DND-41 (cell line): Measurements from ENCODE around the gene ZNG1C.
"Not testable (repeated sequence)": the region's sequence is repeated elsewhere in the genome, so short reads cannot be mapped to it uniquely, and the experiment has no call there.

Source experiments
- ATAC-seq: fragments of 200-7000 bp; cut with Tn5 transposase; 3 replicates; pipeline ENCODE4 v1.9.1; 2021; ENCODE audit warnings: low read depth; ENCODE audit not compliant: insufficient read depth
- DNase-seq: peaks from one replicate; pipeline ENCODE4 v3.0.0-alpha.2; 2020
- H2AFZ ChIP-seq: 2 replicates; pipeline ENCODE4 v1.6.0; 2012; ENCODE audit warnings: low read depth, low read length
- H3K27ac ChIP-seq: 2 replicates; pipeline ENCODE4 v1.5.1; 2012; ENCODE audit warnings: low read length, inconsistent platforms
- H3K27me3 ChIP-seq: fragments of 200-600 bp; sonication (generic); 2 replicates; pipeline ENCODE4 v1.6.0; 2012; ENCODE audit warnings: low read length, mild to moderate bottlenecking, inconsistent platforms; ENCODE audit not compliant: insufficient read depth, poor library complexity
- H3K36me3 ChIP-seq: 2 replicates; pipeline ENCODE4 v1.5.1; 2012; ENCODE audit warnings: low read length, inconsistent platforms; ENCODE audit not compliant: insufficient read depth
- H3K4me1 ChIP-seq: 2 replicates; pipeline ENCODE4 v1.5.1; 2012; ENCODE audit warnings: mild to moderate bottlenecking, low read length; ENCODE audit not compliant: insufficient read depth
- H3K4me2 ChIP-seq: 2 replicates; pipeline ENCODE4 v1.6.0; 2012; ENCODE audit warnings: mild to moderate bottlenecking, moderate library complexity, low read length, inconsistent platforms; ENCODE audit not compliant: insufficient read depth
- H3K4me3 ChIP-seq, 2 experiments: fragments of 200-600 bp in 1 of 2; shearing (Covaris generic) in 1 of 2; 2 replicates each; pipeline ENCODE4 v1.5.1; 2012 to 2016; ENCODE audit warnings: inconsistent platforms in 2 of 2, low read length in 2 of 2, mild to moderate bottlenecking in 2 of 2, low read depth in 1 of 2, moderate library complexity in 1 of 2
- H3K79me2 ChIP-seq: 2 replicates; pipeline ENCODE4 v1.6.0; 2012; ENCODE audit warnings: low read length, inconsistent platforms; ENCODE audit not compliant: insufficient read depth
- H3K9ac ChIP-seq: 2 replicates; pipeline ENCODE4 v1.6.0; 2012; ENCODE audit warnings: low read depth, mild to moderate bottlenecking, inconsistent platforms, low read length, moderate library complexity
- H3K9me3 ChIP-seq: 2 replicates; pipeline ENCODE4 v1.5.1; 2012; ENCODE audit warnings: low read length, moderate library complexity, mild to moderate bottlenecking, inconsistent platforms; ENCODE audit not compliant: insufficient read depth, severe bottlenecking
- H4K20me1 ChIP-seq: 2 replicates; pipeline ENCODE4 v1.6.0; 2012; ENCODE audit warnings: low read length; ENCODE audit not compliant: insufficient read depth

The ZNG1C gene

GRCh38 chr9:68306391-68306964, 64.7 kb downstream of the ZNG1C start:
- H3K27me3 ChIP-seq, H3K4me2 ChIP-seq, H2AFZ ChIP-seq, H3K9ac ChIP-seq, H3K4me1 ChIP-seq, H3K27ac ChIP-seq, H4K20me1 ChIP-seq, H3K9me3 ChIP-seq, H3K79me2 ChIP-seq, DNase-seq, ATAC-seq, H3K4me3 ChIP-seq, H3K36me3 ChIP-seq: not testable (repeated sequence)

- H3K79me2 ChIP-seq, DNase-seq, H3K27ac ChIP-seq, H3K4me2 ChIP-seq, H3K9ac ChIP-seq, H4K20me1 ChIP-seq, H3K36me3 ChIP-seq, H3K27me3 ChIP-seq, H2AFZ ChIP-seq, H3K4me3 ChIP-seq, H3K4me1 ChIP-seq, H3K9me3 ChIP-seq, ATAC-seq: not testable (repeated sequence)
Observed at GRCh38 chr9:68307127-68307526, 65.3 kb downstream of the ZNG1C start.

- ATAC-seq, H2AFZ ChIP-seq, H4K20me1 ChIP-seq, H3K9ac ChIP-seq, H3K9me3 ChIP-seq, H3K4me3 ChIP-seq, H3K36me3 ChIP-seq, H3K27ac ChIP-seq, H3K4me2 ChIP-seq, DNase-seq, H3K79me2 ChIP-seq, H3K27me3 ChIP-seq, H3K4me1 ChIP-seq: not testable (repeated sequence)
Observed at GRCh38 chr9:68307654-68308053, 65.9 kb downstream of the ZNG1C start.

- not testable (repeated sequence) for H3K27me3 ChIP-seq, H3K9me3 ChIP-seq, H3K36me3 ChIP-seq, H3K4me2 ChIP-seq, H3K27ac ChIP-seq, DNase-seq, H3K9ac ChIP-seq, H4K20me1 ChIP-seq, H3K4me3 ChIP-seq, H3K4me1 ChIP-seq, H2AFZ ChIP-seq, ATAC-seq, H3K79me2 ChIP-seq
Observed at GRCh38 chr9:68311208-68311607, 69.4 kb downstream of the ZNG1C start.

- not testable (repeated sequence) for ATAC-seq, H3K4me2 ChIP-seq, H3K4me3 ChIP-seq, H3K9ac ChIP-seq, H3K4me1 ChIP-seq, H4K20me1 ChIP-seq, H2AFZ ChIP-seq, H3K27me3 ChIP-seq, H3K36me3 ChIP-seq, H3K79me2 ChIP-seq, H3K27ac ChIP-seq, H3K9me3 ChIP-seq, DNase-seq
Observed at GRCh38 chr9:68318209-68318608, 76.4 kb downstream of the ZNG1C start.

GRCh38 chr9:68323749-68324148, 82.0 kb downstream of the ZNG1C start:
- H3K36me3 ChIP-seq, H3K27ac ChIP-seq, H3K9me3 ChIP-seq, H3K4me2 ChIP-seq, H3K79me2 ChIP-seq, H3K4me3 ChIP-seq, H3K4me1 ChIP-seq, H3K9ac ChIP-seq, H4K20me1 ChIP-seq, H3K27me3 ChIP-seq, ATAC-seq, DNase-seq, H2AFZ ChIP-seq: not testable (repeated sequence)

GRCh38 chr9:68324518-68324917, 82.7 kb downstream of the ZNG1C start:
- not testable (repeated sequence) for ATAC-seq, H3K4me1 ChIP-seq, H3K27ac ChIP-seq, H3K9ac ChIP-seq, H2AFZ ChIP-seq, H3K27me3 ChIP-seq, H3K9me3 ChIP-seq, H3K4me3 ChIP-seq, H3K36me3 ChIP-seq, DNase-seq, H3K79me2 ChIP-seq, H4K20me1 ChIP-seq, H3K4me2 ChIP-seq

GRCh38 chr9:68329106-68329505, 87.3 kb downstream of the ZNG1C start:
- not testable (repeated sequence) for H3K4me3 ChIP-seq, H3K27me3 ChIP-seq, DNase-seq, H3K4me1 ChIP-seq, H3K36me3 ChIP-seq, H3K9ac ChIP-seq, H3K79me2 ChIP-seq, H3K9me3 ChIP-seq, H4K20me1 ChIP-seq, H2AFZ ChIP-seq, ATAC-seq, H3K4me2 ChIP-seq, H3K27ac ChIP-seq
